ENCODE data around the gene NEK7. TPM values are rescaled to one million over a fixed set of nuclear protein-coding genes. Genes with fewer than 3 reads are reported as not detected.

Gene NEK7
- total and polyA plus RNA-seq, 2 of the 8 experiments (the other 6 are each of a cell fraction or from before 2014, with no cell fraction given), result 5.1 to 10.0 TPM

DNA sequence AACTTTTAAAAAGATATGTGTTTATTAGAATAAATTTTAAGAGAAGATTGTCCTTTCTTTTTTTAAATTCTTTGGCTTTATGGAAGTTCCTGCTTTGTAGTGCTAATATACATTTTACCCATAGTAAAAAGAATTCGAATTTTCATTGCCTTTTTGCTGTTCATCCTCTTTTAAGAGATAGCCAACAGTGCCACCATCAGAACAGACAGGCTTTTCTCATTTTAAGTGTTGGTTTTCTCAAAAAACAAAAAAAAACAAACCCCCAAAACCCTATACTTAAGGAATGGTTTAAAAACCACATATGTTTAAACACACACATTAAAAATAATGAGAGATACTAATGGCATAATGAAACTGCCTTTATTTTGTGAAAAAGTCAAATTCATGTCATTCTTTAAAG lies 118.8 kb downstream of the NEK7 start:
- Histone ChIP-seq H3K9ac (replicated peaks in 1 of 4; ENCODE audit: extremely low read depth in 1 of 4, low read depth in 3 of 4, low read length in 3 of 4) (no peak overlapping the region), H3K4me1 (replicated peaks in 1 of 4; ENCODE audit: control insufficient read depth in 3 of 4, insufficient read depth in 4 of 4, low read length in 3 of 4) (no peaks in the 10 kb centered on the region), H3K18ac (ENCODE audit: extremely low read depth, low read length) (no peak overlapping the region), H3K36me3 (ENCODE audit: control insufficient read depth in 2 of 4, insufficient read depth in 4 of 4, low read length in 3 of 4) (no peaks in the 10 kb centered on the region), H2BK12ac (ENCODE audit: low read depth, low read length) (no peak overlapping the region), H3K27ac (ENCODE audit: low read depth, low read length) (no peak overlapping the region), H3K4ac (replicated peaks; ENCODE audit: insufficient read length, low read depth, low read length) (no peak overlapping the region), H3K27me3 (replicated peaks in 1 of 4; ENCODE audit: control insufficient read depth in 3 of 4, extremely low read depth in 1 of 4, insufficient read depth in 3 of 4, low read length in 3 of 4) (no peaks in the 10 kb centered on the region), H3K56ac (replicated peaks; ENCODE audit: insufficient read length, low read depth, low read length) (no peak overlapping the region), H3K9me3 (ENCODE audit: insufficient read depth in 2 of 2, low read depth in 1 of 2, low read length in 1 of 2) (no peaks in the 10 kb centered on the region), H3K79me2 (ENCODE audit: control insufficient read depth in 1 of 2, insufficient read depth in 2 of 2, low read length in 2 of 2) (no peaks in the 10 kb centered on the region), H3K23ac (ENCODE audit: insufficient read length) (no peak overlapping the region), H4K8ac (ENCODE audit: extremely low read depth, insufficient read depth, low read length) (no peak overlapping the region), H4K91ac (replicated peaks; ENCODE audit: insufficient read length, low read length) (no peak overlapping the region), H4K5ac (ENCODE audit: insufficient read length, low read depth, low read length) (no peak overlapping the region), H3K14ac (ENCODE audit: insufficient read length) (no peak overlapping the region), H4K20me1 (replicated peaks in 1 of 2; ENCODE audit: control insufficient read depth in 1 of 2, insufficient read depth in 2 of 2, low read length in 2 of 2) (no peaks in the 10 kb centered on the region), H3K4me3 (ENCODE audit: extremely low read depth in 1 of 4, insufficient read depth in 2 of 4, low read depth in 3 of 4, low read length in 4 of 4) (no peak overlapping the region), H3K4me2 (ENCODE audit: insufficient read depth in 1 of 2, low read depth in 2 of 2, low read length in 2 of 2) (no peak overlapping the region), H2BK5ac (ENCODE audit: low read depth, low read length) (no peak overlapping the region), H3K23me2 (ENCODE audit: low read depth, low read length) (no peaks in the 10 kb centered on the region), H2BK20ac (ENCODE audit: low read length) (no peak overlapping the region), H2AFZ (ENCODE audit: low read length) (no peak overlapping the region), H2BK120ac (replicated peaks; ENCODE audit: low read depth, low read length) (no peak overlapping the region), H2BK15ac (ENCODE audit: low read length) (no peak overlapping the region), H2AK5ac (ENCODE audit: low read depth, low read length) (no peak overlapping the region), H3K79me1 (ENCODE audit: low read depth, low read length) (no peaks in the 10 kb centered on the region)
- no peak for DNase-seq (ENCODE audit: low read depth in 1 of 2, low spot score in 2 of 2)
- ChIA-PET POLR2A (ENCODE audit: partially characterized antibody) (no interaction called here), CTCF (ENCODE audit: partially characterized antibody) (interaction anchor here (0.9 kb wide), 1 partner anchor 448 kb away, joined by 3 read pairs; no protein-coding TSS in a partner anchor)
- TF ChIP-seq TEAD4 (IDR thresholded peaks at IDR 0.05; ENCODE audit: low read depth, low read length) (no peak), RAD21 (IDR thresholded peaks at IDR 0.05 in 1 of 2, conservative IDR thresholded peaks at IDR 0.05 in 1 of 2; ENCODE audit: low read depth in 2 of 2, low read length in 2 of 2) (peak; percentile 32 to 41), FOSL1 (IDR thresholded peaks at IDR 0.05; ENCODE audit: insufficient read depth, low read depth, low read length) (no peak)
- TF ChIP-seq, protein P1, sequence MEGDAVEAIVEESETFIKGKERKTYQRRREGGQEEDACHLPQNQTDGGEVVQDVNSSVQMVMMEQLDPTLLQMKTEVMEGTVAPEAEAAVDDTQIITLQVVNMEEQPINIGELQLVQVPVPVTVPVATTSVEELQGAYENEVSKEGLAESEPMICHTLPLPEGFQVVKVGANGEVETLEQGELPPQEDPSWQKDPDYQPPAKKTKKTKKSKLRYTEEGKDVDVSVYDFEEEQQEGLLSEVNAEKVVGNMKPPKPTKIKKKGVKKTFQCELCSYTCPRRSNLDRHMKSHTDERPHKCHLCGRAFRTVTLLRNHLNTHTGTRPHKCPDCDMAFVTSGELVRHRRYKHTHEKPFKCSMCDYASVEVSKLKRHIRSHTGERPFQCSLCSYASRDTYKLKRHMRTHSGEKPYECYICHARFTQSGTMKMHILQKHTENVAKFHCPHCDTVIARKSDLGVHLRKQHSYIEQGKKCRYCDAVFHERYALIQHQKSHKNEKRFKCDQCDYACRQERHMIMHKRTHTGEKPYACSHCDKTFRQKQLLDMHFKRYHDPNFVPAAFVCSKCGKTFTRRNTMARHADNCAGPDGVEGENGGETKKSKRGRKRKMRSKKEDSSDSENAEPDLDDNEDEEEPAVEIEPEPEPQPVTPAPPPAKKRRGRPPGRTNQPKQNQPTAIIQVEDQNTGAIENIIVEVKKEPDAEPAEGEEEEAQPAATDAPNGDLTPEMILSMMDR (IDR thresholded peaks at IDR 0.05; ENCODE audit: control extremely low read depth in 1 of 3, insufficient read depth in 1 of 3, low read depth in 1 of 3, low read length in 3 of 3), result no peak
- FAIRE-seq, result no peak
- 68% methylated on average over 1 of the region's 1 CpG; no CpG with 5 or more reads in 1 of the 2 experiments for WGBS, 2 experiments (ENCODE audit: extremely low coverage in 1 of 2, insufficient coverage in 1 of 2, insufficient read length in 1 of 2, insufficient replicate concordance in 2 of 2, low coverage in 1 of 2, low lambda C conversion rate in 2 of 2, missing lambda C conversion rate in 1 of 2)

Measured in H1 (cell line).